Kidney (tissue), 14 donors: Measurements from ENCODE around the gene CCNB1. TPM values are rescaled to one million over a fixed set of nuclear protein-coding genes. Genes with fewer than 3 reads are reported as not detected.
"Not testable (repeated sequence)": the region's sequence is repeated elsewhere in the genome, so short reads cannot be mapped to it uniquely, and the experiment has no call there.

Experiments
- DNase-seq, 5 donors: peaks; one replicate each; pipeline ENCODE4 v3.0.0-alpha.2; 2013 to 2020
- FAIRE-seq: peaks from 2 replicates; lab custom pipeline; 2012; peaks lifted over from hg19 to GRCh38; lab: Jason Lieb, UNC
- H3K27ac ChIP-seq, 2 donors: one replicate each; pipeline ENCODE4 v1.7.0; 2013; ENCODE audit warnings: low read depth in 2 of 2, low read length in 2 of 2, inconsistent platforms in 1 of 2
- H3K27me3 ChIP-seq: one replicate; pipeline ENCODE4 v1.7.1; 2013; ENCODE audit warnings: low read length, inconsistent platforms; ENCODE audit not compliant: control insufficient read depth, insufficient read depth
- H3K36me3 ChIP-seq, 3 donors: one replicate each; pipeline versions ENCODE4 v1.7.0 to v1.7.1; 2013; ENCODE audit warnings: low read length in 3 of 3, control low read depth in 1 of 3, inconsistent platforms in 1 of 3; ENCODE audit not compliant: insufficient read depth in 3 of 3, control insufficient read depth in 2 of 3
- H3K4me1 ChIP-seq, 3 donors: one replicate each; pipeline versions ENCODE4 v1.7.0 to v1.7.1; 2013; ENCODE audit warnings: low read length in 3 of 3, inconsistent platforms in 1 of 3, low read depth in 1 of 3; ENCODE audit not compliant: control insufficient read depth in 2 of 3, insufficient read depth in 2 of 3
- H3K4me3 ChIP-seq, 3 donors: one replicate each; pipeline versions ENCODE4 v1.7.0 to v1.8.1; 2013; ENCODE audit warnings: low read length in 3 of 3, control low read depth in 1 of 3, inconsistent platforms in 1 of 3
- H3K9ac ChIP-seq, 3 donors: one replicate each; pipeline versions ENCODE4 v1.7.0 to v1.7.1; 2013; ENCODE audit warnings: low read length in 3 of 3, control low read depth in 1 of 3, inconsistent platforms in 1 of 3
- H3K9me3 ChIP-seq, 3 donors: one replicate each; pipeline versions ENCODE4 v1.7.0 to v1.7.1; 2013; ENCODE audit warnings: low read length in 3 of 3, control low read depth in 1 of 3, inconsistent platforms in 1 of 3; ENCODE audit not compliant: control insufficient read depth in 2 of 3, insufficient read depth in 1 of 3
- intact Hi-C: fragments of 100-400 bp; cut with DNase I; formaldehyde crosslinking; loops from one replicate; pipeline ENCODE4 v1.11.1; 2022
- polyA plus RNA-seq: library from polyadenylated mRNA; stranded (reverse); fragments of 350-450 nt; fragmentation: Illumina TruSeq; extraction: RNeasy Lipid Tissue Mini Kit (QIAGEN cat#74804); gene quantifications from one replicate; pipeline ENCODE4 v1.2.3, GENCODE V29; 2014; ENCODE audit warnings: low read depth, low replicate concordance; ENCODE audit not compliant: insufficient read depth
- total RNA-seq: library from RNA; stranded (reverse); fragmentation: NEBNext Ultra II Directional; extraction: Animal tissue kit (Norgen Biotek cat#: 25700); gene quantifications from one replicate; pipeline ENCODE4 v1.2.1, GENCODE V29; 2021
- TF ChIP-seq, protein P1 (sequence below): IDR thresholded peaks from 3 replicates; pipeline ENCODE4 v1.5.1; 2012; ENCODE audit warnings: mild to moderate bottlenecking, moderate library complexity, borderline replicate concordance; ENCODE audit not compliant: insufficient read depth; ENCODE audit errors: extremely low read depth
- donor health status: control.
- donor health status: control.
- donor health status: control.
- donor health status: control.
- donor health status: control.
- donor health status: DM: yes; HTN: yes; CAD: no.
- donor health status: Normal renal cell carcinoma (clear cell type).

The CCNB1 gene
- total and polyA plus RNA-seq, 2 donors from 2014 or later: 5.1 to 5.9 TPM

DNA sequence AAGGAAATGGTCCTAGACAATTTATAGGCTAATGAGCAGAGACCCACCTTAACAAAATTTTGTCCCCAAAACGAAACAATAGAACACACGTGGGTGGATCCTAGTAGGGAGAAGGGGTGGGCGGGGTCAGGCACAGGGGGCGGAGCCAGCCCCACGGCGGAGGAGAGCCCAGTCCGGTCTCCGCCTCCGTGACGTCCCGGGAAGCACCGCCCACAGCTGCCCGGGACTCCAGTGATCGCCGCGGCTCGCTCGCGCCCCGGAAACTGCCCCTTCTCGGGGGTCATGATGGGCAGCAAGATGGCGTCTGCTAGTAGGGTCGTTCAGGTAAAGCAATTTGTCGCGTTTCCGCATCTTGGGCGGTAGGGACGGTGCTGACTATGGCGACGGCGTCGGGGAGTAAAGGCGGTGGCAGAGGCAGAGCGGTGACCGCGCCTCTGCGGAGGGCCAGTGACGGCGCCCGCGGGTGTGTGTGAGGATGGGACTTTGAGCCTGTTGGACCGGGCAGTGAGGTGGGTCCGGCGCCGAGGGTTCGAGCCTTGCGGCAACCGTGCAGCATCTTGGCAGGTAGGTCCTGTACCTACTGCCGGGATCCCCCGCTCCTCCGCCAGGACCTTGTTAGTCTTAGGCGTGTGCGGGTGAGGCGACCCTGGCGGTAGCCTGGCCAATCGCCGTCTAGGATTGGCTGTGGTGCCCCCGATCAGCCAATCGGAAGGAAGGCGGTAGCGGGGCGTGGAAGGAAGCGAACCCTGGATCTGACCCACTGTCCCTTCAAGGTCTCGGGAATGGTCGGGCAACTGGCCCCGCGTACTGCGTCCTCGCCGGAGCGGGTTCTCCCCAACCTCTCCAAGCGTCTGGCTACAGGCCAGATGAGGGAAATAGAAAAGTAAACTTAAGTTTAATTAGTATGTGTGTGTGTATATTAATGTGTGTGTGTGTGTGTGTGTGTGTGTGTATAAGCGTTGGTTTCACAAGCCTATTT is 50.9 kb downstream of the CCNB1 start:
- peak overlapping the region; percentile 91 to 95 (median 93) for H3K9ac ChIP-seq
- no peaks in the 10 kb centered on the region for H3K36me3 ChIP-seq
- H3K4me3 ChIP-seq: peak overlapping the region; percentile 93 to 100 (median 95)
- no peaks in the 10 kb centered on the region for H3K27me3 ChIP-seq
- H3K9me3 ChIP-seq: no peaks in the 10 kb centered on the region
- FAIRE-seq: no peak
- DNase-seq: peak; percentile 97 to 99 (median 98)
- TF ChIP-seq, protein P1, sequence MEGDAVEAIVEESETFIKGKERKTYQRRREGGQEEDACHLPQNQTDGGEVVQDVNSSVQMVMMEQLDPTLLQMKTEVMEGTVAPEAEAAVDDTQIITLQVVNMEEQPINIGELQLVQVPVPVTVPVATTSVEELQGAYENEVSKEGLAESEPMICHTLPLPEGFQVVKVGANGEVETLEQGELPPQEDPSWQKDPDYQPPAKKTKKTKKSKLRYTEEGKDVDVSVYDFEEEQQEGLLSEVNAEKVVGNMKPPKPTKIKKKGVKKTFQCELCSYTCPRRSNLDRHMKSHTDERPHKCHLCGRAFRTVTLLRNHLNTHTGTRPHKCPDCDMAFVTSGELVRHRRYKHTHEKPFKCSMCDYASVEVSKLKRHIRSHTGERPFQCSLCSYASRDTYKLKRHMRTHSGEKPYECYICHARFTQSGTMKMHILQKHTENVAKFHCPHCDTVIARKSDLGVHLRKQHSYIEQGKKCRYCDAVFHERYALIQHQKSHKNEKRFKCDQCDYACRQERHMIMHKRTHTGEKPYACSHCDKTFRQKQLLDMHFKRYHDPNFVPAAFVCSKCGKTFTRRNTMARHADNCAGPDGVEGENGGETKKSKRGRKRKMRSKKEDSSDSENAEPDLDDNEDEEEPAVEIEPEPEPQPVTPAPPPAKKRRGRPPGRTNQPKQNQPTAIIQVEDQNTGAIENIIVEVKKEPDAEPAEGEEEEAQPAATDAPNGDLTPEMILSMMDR: no peak
- peak overlapping the region; percentile 96 to 98 for H3K27ac ChIP-seq
- H3K4me1 ChIP-seq: peaks cover 0 to 7% (median 0%) of the 10 kb centered on the region in 3 donors
- intact Hi-C loops: no loop called here

DNA sequence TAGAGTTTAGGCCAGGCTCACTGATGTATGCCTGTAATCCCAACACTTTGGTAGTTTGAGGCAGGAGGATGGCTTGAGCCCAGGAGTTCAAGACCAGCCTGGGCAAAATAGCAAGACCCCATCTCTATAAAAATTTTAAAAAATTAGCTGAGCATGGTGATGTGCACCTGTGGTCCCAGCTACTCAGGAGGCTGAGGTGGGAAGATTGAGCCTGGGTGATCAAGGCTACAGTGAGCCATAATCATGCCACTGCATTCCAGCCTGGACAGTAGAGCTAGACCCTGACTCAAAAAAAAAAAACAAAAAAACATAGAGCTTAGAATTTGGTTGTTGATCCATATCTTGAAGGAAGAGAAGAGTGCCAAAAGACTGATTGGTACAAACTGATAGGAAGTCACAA is 53.0 kb downstream of the CCNB1 start:
- FAIRE-seq: no peak
- Histone ChIP-seq H3K27me3 (no peaks in the 10 kb centered on the region), H3K27ac (no peak overlapping the region), H3K9me3 (no peaks in the 10 kb centered on the region), H3K36me3 (no peaks in the 10 kb centered on the region), H3K4me3 (no peak overlapping the region), H3K9ac (no peak overlapping the region), H3K4me1 (peaks cover 0 to 7% (median 0%) of the 10 kb centered on the region in 3 donors)
- TF ChIP-seq, protein P1: no peak
- intact Hi-C loops: no loop called here
- no peak for DNase-seq

DNA sequence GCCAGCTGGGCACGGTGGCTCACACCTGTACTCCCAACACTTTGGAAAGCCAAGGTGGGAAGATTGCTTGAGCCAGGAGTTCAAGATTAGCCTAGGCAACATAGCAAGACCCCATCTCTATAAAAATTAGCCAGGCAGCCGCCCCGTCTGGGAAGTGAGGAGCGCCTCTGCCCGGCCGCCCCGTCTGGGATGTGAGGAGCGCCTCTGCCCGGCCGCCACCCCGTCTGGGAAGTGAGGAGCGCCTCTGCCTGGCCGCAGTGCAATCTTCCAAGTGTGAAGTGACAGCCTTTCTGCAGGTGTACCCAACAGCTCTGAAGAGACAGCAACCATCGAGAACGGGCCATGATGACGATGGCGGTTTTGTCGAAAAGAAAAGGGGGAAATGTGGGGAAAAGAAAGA is 53.4 kb downstream of the CCNB1 start:
- H3K9ac ChIP-seq, H3K27ac ChIP-seq, intact Hi-C loops, FAIRE-seq, H3K9me3 ChIP-seq, H3K4me3 ChIP-seq, H3K27me3 ChIP-seq, H3K36me3 ChIP-seq, H3K4me1 ChIP-seq, DNase-seq: not testable (repeated sequence)

DNA sequence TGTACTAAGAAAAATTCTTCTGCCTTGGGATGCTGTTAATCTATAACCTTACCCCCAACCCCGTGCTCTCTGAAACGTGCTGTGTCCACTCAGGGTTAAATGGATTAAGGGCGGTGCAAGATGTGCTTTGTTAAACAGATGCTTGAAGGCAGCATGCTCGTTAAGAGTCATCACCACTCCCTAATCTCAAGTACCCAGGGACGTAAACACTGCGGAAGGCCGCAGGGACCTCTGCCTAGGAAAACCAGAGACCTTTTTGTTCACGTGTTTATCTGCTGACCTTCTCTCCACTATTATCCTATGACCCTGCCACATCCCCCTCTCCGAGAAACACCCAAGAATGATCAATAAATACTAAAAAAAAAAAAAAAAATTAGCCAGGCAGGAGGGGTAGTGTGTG is 53.9 kb downstream of the CCNB1 start:
- H3K36me3 ChIP-seq, H3K4me3 ChIP-seq, H3K27me3 ChIP-seq, intact Hi-C loops, H3K9ac ChIP-seq, H3K4me1 ChIP-seq, DNase-seq, FAIRE-seq, H3K27ac ChIP-seq, H3K9me3 ChIP-seq: not testable (repeated sequence)
